ENCODE results near the gene RNF19B. TPM values are rescaled to one million over a fixed set of nuclear protein-coding genes. Genes with fewer than 3 reads are reported as not detected.

The RNF19B gene
- polyA plus RNA-seq, 1 donor: 9.1 TPM

DNA sequence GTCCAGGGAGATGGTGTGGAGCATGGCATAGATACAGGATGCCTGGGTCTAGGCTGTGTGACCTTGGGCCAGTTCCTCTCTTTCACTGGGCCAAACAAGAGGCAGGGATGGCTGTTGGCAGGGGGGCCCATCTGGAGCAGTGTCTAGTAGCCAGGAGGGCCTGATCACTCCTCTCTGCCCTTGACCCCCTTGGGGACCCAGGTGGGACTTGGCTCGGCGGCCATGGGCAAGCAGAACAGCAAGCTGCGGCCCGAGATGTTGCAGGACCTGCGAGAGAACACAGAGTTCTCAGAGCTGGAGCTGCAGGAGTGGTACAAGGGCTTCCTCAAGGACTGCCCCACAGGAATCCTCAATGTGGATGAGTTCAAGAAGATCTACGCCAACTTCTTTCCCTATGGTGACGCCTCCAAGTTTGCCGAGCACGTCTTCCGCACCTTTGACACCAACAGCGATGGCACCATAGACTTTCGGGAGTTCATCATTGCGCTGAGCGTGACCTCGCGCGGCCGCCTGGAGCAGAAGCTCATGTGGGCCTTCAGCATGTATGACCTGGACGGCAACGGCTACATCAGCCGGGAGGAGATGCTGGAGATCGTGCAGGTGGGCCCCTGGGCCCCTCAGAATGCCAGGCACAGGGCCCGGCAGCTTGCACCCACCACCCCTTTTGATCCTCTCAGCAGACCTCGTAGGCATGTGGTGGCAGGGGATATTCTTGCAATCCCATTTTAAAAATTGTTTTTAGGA is 75.8 kb downstream of the RNF19B start:
- DNase-seq (ENCODE audit: low read depth): no peak

DNA sequence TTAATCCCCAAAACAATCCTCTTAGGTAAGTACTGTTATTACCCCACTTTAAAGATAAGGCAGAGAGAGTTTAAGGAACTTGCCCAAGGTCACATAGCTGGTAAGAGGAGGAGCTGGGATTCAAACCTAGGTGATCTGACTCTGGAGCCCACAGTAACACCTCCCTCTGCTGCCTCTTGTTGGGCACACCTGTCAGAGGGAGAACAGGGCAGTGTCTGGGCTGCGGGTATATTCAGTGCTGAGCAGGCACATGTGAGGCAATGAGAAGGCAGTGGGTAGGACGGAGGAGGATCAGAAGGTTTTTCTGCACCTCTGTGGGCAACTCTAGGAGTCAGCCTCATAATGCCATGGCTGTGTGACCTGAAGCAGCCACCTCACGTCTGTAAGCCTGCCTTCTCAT is 76.5 kb downstream of the RNF19B start:
- no peak for DNase-seq (ENCODE audit: low read depth)

DNA sequence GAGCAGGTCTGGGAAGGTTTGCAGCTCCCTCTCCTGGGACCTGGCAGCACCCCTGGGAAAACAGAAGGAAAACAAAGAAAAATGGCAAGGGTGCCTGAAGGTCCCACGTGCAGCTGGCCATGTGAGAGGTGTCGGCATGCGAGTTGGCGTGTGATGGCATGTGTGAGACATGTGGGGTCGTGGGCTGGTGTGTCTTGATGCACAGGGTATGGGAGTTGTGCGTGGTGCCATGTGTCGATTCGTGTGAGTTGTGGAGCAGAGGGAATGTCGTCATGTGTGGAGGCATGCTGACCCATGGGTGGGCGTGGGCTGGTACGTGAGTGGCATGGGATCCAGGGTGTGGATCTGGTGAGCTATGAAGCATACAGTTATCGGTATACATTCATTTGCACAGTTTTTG is 77.0 kb downstream of the RNF19B start:
- no peak for DNase-seq (ENCODE audit: low read depth)

DNA sequence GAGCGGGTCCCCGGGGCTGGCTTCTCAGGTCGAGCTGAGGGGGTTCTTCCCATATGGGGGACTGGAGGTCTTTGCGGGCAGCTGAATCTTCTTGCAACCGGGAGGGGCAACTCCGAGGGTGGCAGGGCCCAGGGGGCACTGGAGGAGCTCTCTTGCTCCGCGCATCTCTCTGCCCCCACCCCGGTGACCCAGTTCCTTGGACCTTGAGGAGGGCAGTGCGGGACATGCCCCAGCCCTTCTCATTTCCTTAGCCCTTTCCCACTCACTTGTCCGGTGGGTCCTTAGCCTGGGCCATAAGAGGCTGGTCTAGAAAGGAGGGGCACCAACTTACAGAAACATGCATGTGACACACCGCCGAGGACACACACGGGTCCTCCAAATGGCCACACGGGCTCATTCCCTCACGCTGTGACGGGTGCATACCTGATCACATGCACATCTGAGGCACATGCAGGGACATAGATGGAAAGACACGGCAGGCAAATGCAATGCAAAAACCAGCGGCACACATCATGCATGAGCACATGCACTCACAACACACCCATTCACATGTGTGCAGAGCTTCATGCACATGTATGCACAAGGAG is 77.7 kb downstream of the RNF19B start:
- DNase-seq (ENCODE audit: low read depth): no peak

Other genes starting within 250 kb of the RNF19B start
- 40.4 TPM for gene YARS1, start 147.5 kb downstream of the RNF19B start, polyA plus RNA-seq (ENCODE audit: insufficient read length)
- gene S100PBP, start 147.2 kb downstream of the RNF19B start, polyA plus RNA-seq (ENCODE audit: insufficient read length): 22.5 TPM
- 194 TPM for gene FNDC5, start 93.9 kb downstream of the RNF19B start, polyA plus RNA-seq (ENCODE audit: insufficient read length)
- gene HPCA, start 78.3 kb downstream of the RNF19B start, polyA plus RNA-seq (ENCODE audit: insufficient read length): 0.15 TPM
- gene TMEM54, start 63.4 kb downstream of the RNF19B start, polyA plus RNA-seq (ENCODE audit: insufficient read length): 3.7 TPM
- 124 TPM for gene AK2, start 72.1 kb upstream of the RNF19B start, polyA plus RNA-seq (ENCODE audit: insufficient read length)
- gene AZIN2, start 116.3 kb upstream of the RNF19B start, polyA plus RNA-seq (ENCODE audit: insufficient read length): 3.4 TPM
- 5.7 TPM for gene TRIM62, start 217.2 kb upstream of the RNF19B start, polyA plus RNA-seq (ENCODE audit: insufficient read length)